ENCODE results near the gene PAK5. TPM values are rescaled to one million over a fixed set of nuclear protein-coding genes. Genes with fewer than 3 reads are reported as not detected.

The PAK5 gene
- total and polyA plus RNA-seq, 4 donors: 0.02 to 0.17 (median 0.04) TPM; not detected in 1

DNA sequence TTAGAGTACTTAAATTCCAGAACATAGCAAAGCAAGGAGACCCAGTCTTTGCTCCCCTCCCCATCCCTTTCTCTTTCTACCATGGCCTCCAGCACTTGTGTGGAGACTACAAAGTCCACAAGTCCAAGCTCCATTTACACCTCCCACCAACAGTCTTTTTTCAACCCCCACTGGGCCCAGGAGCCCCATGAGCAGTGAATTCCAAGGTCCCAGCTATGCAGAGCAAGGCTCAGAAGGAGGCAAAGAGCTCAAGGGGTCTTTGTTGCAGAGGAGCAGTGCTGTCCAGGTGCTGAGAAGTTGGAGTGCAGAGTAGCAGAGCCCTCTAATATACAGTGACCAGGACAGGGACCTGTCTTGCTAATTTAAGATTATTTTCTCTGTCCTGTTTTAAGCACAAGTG is 9.0 kb downstream of the PAK5 start:
- no peaks in the 10 kb centered on the region for H3K36me3 ChIP-seq (ENCODE audit: control insufficient read depth in 4 of 4, insufficient read depth in 3 of 4, low read depth in 1 of 4, low read length in 3 of 4)
- no peaks in the 10 kb centered on the region for H3K9me3 ChIP-seq (ENCODE audit: control insufficient read depth in 4 of 4, low read length in 3 of 4)
- H3K4me1 ChIP-seq (ENCODE audit: control insufficient read depth in 4 of 4, insufficient read depth in 4 of 4, low read length in 3 of 4): no peaks in the 10 kb centered on the region
- no peak overlapping the region for H3K27ac ChIP-seq (ENCODE audit: low read depth in 1 of 2, low read length in 2 of 2)
- H3K4me3 ChIP-seq (ENCODE audit: low read depth in 1 of 3, low read length in 3 of 3): no peak overlapping the region
- TF ChIP-seq RAD21 (IDR thresholded peaks at IDR 0.05) (no peak), HNF4A (conservative IDR thresholded peaks at IDR 0.05) (peak in 1 of 2 donors; percentile 5), JUND (IDR thresholded peaks at IDR 0.05) (no peak), EGR1 (IDR thresholded peaks at IDR 0.05; ENCODE audit: low read depth in 2 of 2) (no peak), RXRA (IDR thresholded peaks at IDR 0.05) (no peak), CTCF (IDR thresholded peaks at IDR 0.05; ENCODE audit: low read depth, low read length, missing input control) (no peak)
- TF ChIP-seq, protein P1, sequence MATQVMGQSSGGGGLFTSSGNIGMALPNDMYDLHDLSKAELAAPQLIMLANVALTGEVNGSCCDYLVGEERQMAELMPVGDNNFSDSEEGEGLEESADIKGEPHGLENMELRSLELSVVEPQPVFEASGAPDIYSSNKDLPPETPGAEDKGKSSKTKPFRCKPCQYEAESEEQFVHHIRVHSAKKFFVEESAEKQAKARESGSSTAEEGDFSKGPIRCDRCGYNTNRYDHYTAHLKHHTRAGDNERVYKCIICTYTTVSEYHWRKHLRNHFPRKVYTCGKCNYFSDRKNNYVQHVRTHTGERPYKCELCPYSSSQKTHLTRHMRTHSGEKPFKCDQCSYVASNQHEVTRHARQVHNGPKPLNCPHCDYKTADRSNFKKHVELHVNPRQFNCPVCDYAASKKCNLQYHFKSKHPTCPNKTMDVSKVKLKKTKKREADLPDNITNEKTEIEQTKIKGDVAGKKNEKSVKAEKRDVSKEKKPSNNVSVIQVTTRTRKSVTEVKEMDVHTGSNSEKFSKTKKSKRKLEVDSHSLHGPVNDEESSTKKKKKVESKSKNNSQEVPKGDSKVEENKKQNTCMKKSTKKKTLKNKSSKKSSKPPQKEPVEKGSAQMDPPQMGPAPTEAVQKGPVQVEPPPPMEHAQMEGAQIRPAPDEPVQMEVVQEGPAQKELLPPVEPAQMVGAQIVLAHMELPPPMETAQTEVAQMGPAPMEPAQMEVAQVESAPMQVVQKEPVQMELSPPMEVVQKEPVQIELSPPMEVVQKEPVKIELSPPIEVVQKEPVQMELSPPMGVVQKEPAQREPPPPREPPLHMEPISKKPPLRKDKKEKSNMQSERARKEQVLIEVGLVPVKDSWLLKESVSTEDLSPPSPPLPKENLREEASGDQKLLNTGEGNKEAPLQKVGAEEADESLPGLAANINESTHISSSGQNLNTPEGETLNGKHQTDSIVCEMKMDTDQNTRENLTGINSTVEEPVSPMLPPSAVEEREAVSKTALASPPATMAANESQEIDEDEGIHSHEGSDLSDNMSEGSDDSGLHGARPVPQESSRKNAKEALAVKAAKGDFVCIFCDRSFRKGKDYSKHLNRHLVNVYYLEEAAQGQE (IDR thresholded peaks at IDR 0.05): peak; percentile 34
- H3K9ac ChIP-seq (ENCODE audit: low read depth in 1 of 2, low read length in 2 of 2): no peak overlapping the region
- H3K27me3 ChIP-seq (ENCODE audit: control insufficient read depth in 4 of 4, insufficient read depth in 4 of 4, low read length in 3 of 4): no peaks in the 10 kb centered on the region
- DNase-seq (ENCODE audit: low spot score): no peak

GRCh38 chr20:9817654-9818053 is 21.2 kb downstream of the PAK5 start:
- TF ChIP-seq, protein P2, sequence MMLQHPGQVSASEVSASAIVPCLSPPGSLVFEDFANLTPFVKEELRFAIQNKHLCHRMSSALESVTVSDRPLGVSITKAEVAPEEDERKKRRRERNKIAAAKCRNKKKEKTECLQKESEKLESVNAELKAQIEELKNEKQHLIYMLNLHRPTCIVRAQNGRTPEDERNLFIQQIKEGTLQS (IDR thresholded peaks at IDR 0.05): no peak
- TF ChIP-seq FOXA1 (IDR thresholded peaks at IDR 0.05) (no peak), CTCF (IDR thresholded peaks at IDR 0.05; ENCODE audit: low read depth, low read length, missing input control) (no peak), RXRA (IDR thresholded peaks at IDR 0.05) (no peak), HNF4A (conservative IDR thresholded peaks at IDR 0.05) (no peak), RAD21 (IDR thresholded peaks at IDR 0.05) (no peak), EGR1 (IDR thresholded peaks at IDR 0.05; ENCODE audit: low read depth in 2 of 2) (no peak), SP1 (IDR thresholded peaks at IDR 0.05) (no peak), TAF1 (conservative IDR thresholded peaks at IDR 0.05) (no peak), MAX (IDR thresholded peaks at IDR 0.05) (no peak), JUND (IDR thresholded peaks at IDR 0.05) (no peak), HNF4G (IDR thresholded peaks at IDR 0.05) (no peak), GABPA (IDR thresholded peaks at IDR 0.05 in 1 of 2, conservative IDR thresholded peaks at IDR 0.05 in 1 of 2) (no peak)
- TF ChIP-seq, protein P1 (IDR thresholded peaks at IDR 0.05): no peak
- TF ChIP-seq, protein P3, sequence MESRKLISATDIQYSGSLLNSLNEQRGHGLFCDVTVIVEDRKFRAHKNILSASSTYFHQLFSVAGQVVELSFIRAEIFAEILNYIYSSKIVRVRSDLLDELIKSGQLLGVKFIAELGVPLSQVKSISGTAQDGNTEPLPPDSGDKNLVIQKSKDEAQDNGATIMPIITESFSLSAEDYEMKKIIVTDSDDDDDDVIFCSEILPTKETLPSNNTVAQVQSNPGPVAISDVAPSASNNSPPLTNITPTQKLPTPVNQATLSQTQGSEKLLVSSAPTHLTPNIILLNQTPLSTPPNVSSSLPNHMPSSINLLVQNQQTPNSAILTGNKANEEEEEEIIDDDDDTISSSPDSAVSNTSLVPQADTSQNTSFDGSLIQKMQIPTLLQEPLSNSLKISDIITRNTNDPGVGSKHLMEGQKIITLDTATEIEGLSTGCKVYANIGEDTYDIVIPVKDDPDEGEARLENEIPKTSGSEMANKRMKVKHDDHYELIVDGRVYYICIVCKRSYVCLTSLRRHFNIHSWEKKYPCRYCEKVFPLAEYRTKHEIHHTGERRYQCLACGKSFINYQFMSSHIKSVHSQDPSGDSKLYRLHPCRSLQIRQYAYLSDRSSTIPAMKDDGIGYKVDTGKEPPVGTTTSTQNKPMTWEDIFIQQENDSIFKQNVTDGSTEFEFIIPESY (IDR thresholded peaks at IDR 0.05): no peak
- H3K27me3 ChIP-seq (ENCODE audit: control insufficient read depth in 4 of 4, insufficient read depth in 4 of 4, low read length in 3 of 4): peaks cover 0 to 3% (median 0%) of the 10 kb centered on the region in 4 donors
- H3K4me3 ChIP-seq (ENCODE audit: low read depth in 1 of 3, low read length in 3 of 3): no peak overlapping the region
- no peaks in the 10 kb centered on the region for H3K9me3 ChIP-seq (ENCODE audit: control insufficient read depth in 4 of 4, low read length in 3 of 4)
- no peaks in the 10 kb centered on the region for H3K4me1 ChIP-seq (ENCODE audit: control insufficient read depth in 4 of 4, insufficient read depth in 4 of 4, low read length in 3 of 4)
- H3K9ac ChIP-seq (ENCODE audit: low read depth in 1 of 2, low read length in 2 of 2): no peak overlapping the region
- H3K27ac ChIP-seq (ENCODE audit: low read depth in 1 of 2, low read length in 2 of 2): no peak overlapping the region
- DNase-seq (ENCODE audit: low spot score): no peak
- H3K36me3 ChIP-seq (ENCODE audit: control insufficient read depth in 4 of 4, insufficient read depth in 3 of 4, low read depth in 1 of 4, low read length in 3 of 4): no peaks in the 10 kb centered on the region
